ENCODE measurements around the gene CLMN. TPM values are rescaled to one million over a fixed set of nuclear protein-coding genes. Genes with fewer than 3 reads are reported as not detected.

Gene CLMN
- total RNA-seq, 1 donor, result 0.36 TPM

DNA sequence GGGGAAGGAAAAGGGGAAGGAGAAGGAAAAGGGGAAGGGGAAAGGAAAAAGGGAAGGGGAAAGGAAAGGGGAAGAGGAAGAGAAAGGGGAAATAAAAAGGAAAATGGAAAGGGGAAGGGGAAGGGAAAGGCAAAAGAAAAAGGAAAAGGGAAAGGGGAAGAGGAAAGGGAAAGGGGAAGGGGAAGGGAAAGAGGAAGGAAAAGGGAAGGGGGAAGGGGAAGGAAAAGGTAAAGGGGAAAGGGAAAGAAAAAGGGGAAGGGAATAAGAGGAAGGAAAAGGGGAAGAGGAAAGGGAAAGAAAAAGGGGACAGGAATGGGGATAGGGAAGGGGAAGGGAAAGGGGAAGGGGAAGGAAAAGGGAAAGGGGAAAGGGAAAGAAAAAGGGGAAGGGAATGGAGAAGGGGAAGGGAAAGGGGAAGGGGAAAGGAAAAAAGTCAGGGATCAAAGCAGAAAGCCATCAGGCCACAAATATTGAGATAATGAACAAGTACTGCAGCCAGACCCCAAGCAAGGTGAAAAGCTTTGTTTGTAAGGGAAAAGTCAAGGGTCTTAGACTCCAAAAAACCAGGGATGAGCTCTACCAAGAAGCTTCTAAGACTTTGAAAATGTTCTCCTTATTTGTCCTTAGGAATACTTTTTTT is 182.4 kb downstream of the CLMN start:
- TF ChIP-seq, protein P1, sequence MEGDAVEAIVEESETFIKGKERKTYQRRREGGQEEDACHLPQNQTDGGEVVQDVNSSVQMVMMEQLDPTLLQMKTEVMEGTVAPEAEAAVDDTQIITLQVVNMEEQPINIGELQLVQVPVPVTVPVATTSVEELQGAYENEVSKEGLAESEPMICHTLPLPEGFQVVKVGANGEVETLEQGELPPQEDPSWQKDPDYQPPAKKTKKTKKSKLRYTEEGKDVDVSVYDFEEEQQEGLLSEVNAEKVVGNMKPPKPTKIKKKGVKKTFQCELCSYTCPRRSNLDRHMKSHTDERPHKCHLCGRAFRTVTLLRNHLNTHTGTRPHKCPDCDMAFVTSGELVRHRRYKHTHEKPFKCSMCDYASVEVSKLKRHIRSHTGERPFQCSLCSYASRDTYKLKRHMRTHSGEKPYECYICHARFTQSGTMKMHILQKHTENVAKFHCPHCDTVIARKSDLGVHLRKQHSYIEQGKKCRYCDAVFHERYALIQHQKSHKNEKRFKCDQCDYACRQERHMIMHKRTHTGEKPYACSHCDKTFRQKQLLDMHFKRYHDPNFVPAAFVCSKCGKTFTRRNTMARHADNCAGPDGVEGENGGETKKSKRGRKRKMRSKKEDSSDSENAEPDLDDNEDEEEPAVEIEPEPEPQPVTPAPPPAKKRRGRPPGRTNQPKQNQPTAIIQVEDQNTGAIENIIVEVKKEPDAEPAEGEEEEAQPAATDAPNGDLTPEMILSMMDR (IDR thresholded peaks at IDR 0.05; ENCODE audit: insufficient read depth, low read length), result no peak

GRCh38 chr14:95136631-95137030 is 183.1 kb downstream of the CLMN start:
- peak; percentile 58 for DNase-seq (ENCODE audit: low read depth)
- no peak overlapping the region for H3K4me3 ChIP-seq (ENCODE audit: low read depth, low read length)
- TF ChIP-seq, protein P1 (IDR thresholded peaks at IDR 0.05; ENCODE audit: insufficient read depth, low read length), result no peak

More for the DNA sequence above, 182.4 kb downstream of the CLMN start:
- no peak overlapping the region for H3K4me3 ChIP-seq (ENCODE audit: low read depth, low read length)
- DNase-seq (ENCODE audit: low read depth), result no peak

GRCh38 chr14:95134304-95134933 is 185.3 kb downstream of the CLMN start:
- peak; percentile 49 for DNase-seq (ENCODE audit: low read depth)
- TF ChIP-seq, protein P1 (IDR thresholded peaks at IDR 0.05; ENCODE audit: insufficient read depth, low read length), result no peak
- no peak overlapping the region for H3K4me3 ChIP-seq (ENCODE audit: low read depth, low read length)

GRCh38 chr14:95133282-95133681 is 186.4 kb downstream of the CLMN start:
- no peak for DNase-seq (ENCODE audit: low read depth)
- TF ChIP-seq, protein P1 (IDR thresholded peaks at IDR 0.05; ENCODE audit: insufficient read depth, low read length), result no peak

DNA sequence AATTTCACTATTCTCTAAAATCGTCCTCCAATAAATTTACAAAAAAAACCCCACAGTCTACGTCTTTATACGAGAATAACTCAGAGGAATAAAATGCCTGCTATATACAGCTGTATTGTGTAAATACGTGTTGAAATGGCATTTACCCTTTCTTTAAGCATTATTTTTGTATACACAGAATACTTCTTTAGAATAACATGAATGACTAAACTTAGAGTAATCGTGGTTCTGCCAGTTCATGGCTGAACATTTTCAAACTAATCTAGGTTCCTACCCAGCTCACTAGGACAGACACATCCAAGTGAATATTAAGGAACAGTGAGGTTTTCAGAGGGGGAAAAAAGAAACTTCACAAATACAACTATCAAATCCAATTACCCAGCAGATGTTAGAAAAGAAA is 186.9 kb downstream of the CLMN start:
- TF ChIP-seq, protein P1 (IDR thresholded peaks at IDR 0.05; ENCODE audit: insufficient read depth, low read length), result no peak
- DNase-seq (ENCODE audit: low read depth), result no peak
- no peak overlapping the region for H3K4me3 ChIP-seq (ENCODE audit: low read depth, low read length)

More at GRCh38 chr14:95133282-95133681, 186.4 kb downstream of the CLMN start:
- H3K4me3 ChIP-seq (ENCODE audit: low read depth, low read length), result no peak overlapping the region

Small RNAs within 50 kb of the gene (small RNA-seq; reads per million reads assigned to genes)
- 1.5 reads per million, percentile 56 among the genes with 10 or more reads in this experiment for gene MIR3173

Other genes with a start within 250 kb of the CLMN start
- 46.6 and 106 TPM in 2 replicates for gene DICER1, start 162.4 kb downstream of the CLMN start, total RNA-seq (ENCODE audit: low replicate concordance)
- 19.3 and 63.4 TPM in 2 replicates for gene SYNE3, start 196.7 kb upstream of the CLMN start, total RNA-seq (ENCODE audit: low replicate concordance)
- 8.5 and 47.2 TPM in 2 replicates for gene GLRX5, start 215.1 kb upstream of the CLMN start, total RNA-seq (ENCODE audit: low replicate concordance)

All from fibroblast of the aortic adventitia (primary cell).